NT2/D1 (cell line): Measurements from ENCODE around the gene PRKCB.

Experiments
- SUZ12 ChIP-seq: IDR thresholded peaks from 2 replicates; pipeline ENCODE4 v1.6.1; 2011; ENCODE audit not compliant: insufficient read length, insufficient read depth; ENCODE audit errors: extremely low read depth
- ZNF274 ChIP-seq: IDR thresholded peaks from 2 replicates; pipeline ENCODE4 v1.6.1; 2011; ENCODE audit warnings: mild to moderate bottlenecking, low read depth, low read length

DNA sequence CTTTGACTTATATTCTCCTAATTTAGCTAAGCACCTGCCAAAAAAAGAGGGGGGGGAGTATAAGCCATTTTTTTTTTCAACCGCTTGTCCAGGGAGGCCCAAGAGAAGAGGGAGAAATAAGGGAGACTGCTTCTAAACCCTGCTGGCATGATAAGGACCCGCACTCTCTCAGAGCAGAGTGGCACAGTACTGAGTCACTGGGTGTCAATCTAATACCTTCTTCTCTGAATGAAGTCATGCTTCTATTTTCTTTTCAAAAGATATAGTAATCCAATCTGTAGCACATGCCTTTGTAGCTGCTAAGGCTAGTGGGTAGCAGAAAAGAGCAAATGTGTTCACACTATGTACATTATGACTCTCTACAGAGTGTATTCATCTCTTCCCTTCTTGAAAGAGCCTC lies 385.4 kb downstream of the PRKCB start:
- TF ChIP-seq ZNF274 (no peak), SUZ12 (no peak)
